ENCODE data around the gene MAF. TPM values are rescaled to one million over a fixed set of nuclear protein-coding genes. Genes with fewer than 3 reads are reported as not detected.

MAF gene
- 0.30 and 18.4 TPM in 2 replicates for total RNA-seq (ENCODE audit: low replicate concordance)

GRCh38 chr16:79600638-79601091 lies at the start of gene MAF:
MAF (minus strand) TSS chr16:79600737; CDS start chr16:79599902, 835 bp downstream.

Data from smooth muscle cell of the coronary artery (primary cell).